GM21381 (cell line): ENCODE measurements around the gene PRPF18.
A peak's percentile ranks its signal among the peaks of the same experiment; 100 is the strongest.

Source experiments
- ATAC-seq: cut with Tn5 transposase; IDR thresholded peaks from one replicate; pipeline ENCODE4 v1.9.1; 2021; ENCODE audit warnings: mild to moderate bottlenecking, moderate library complexity; ENCODE audit not compliant: unreplicated experiment

Gene PRPF18

DNA sequence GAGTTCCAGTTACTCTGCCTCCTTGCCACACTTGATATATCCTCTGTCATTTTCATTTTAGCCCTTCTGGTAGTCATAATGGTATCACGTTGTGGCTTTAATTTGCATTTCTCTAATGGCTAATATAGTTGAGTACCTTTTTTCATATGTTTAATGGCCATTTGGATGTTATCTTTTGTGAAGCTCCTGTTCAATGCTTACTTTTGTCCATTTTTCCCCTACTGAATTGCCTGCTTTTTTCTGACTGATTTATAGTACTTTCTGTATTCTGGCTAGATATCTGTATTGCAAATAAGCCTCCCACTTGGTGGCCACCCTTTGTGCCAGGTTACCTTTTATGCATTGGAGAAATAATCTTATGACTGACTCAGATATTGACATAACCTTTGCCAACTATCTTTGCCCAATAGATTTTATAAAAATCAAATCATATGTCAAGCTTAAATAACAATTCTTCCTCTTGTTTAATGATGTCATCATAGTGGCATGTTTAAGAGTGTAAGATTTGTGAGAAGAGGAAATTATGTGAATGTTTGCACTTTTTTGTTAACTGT lies 50.6 kb downstream of the PRPF18 start:
- ATAC-seq = peak; percentile 57

DNA sequence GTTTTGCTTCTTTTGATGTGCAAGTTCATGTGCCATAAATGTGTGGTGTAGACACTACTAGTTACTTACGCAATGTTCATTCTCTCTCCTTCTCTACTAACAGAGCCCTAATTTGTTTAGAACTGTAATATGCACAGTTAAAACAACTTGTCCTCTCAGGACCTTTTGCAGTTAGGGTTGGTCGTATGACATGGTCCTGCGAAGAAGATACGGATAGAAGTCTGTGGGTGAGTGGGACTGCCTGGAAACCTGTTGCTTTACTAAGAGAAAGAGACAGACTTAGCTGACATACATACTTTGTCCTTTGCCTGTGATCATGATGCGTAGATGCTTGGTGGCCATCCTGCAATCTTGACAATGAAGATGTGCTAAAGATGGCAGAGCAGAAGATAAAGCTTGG lies 51.1 kb downstream of the PRPF18 start:
- no peak for ATAC-seq

DNA sequence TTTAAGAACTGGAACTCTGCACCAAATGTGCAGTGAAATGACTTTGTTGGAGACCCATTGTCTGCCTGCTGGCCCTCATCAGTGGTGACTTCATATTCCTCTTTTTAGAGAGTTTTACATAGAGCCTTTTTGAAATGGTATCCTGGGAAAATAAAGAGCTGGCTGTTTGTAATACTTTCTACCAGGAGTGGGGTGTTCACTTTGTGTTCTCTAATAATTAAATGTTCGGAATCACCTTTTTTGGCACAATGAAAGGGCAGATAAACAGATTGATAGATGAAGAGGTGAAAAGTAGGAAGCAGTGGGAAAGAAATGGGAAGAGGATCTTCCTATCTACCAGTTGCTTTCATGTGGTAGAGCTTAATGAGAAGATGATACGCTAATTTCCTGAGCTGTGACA lies 55.5 kb downstream of the PRPF18 start:
- no peak for ATAC-seq

DNA sequence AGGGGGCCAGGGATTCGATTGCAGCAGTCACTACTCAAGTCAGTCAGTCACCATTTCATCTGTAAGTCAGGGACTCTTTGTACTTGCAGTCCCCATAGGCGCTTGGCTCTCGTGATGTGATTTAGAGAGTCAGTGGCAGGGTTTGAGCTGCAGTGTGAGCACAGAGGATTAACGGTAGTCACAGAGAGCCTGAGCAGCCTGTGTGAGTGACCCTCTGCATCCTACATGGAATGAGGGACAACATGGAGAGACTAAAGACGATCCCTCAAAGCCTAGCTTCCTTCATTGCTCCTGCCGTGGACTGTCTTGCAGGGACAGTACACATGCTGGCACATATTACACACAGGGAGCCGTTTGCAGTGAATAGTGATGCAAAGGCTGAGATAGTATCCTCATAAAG lies 56.3 kb downstream of the PRPF18 start:
- no peak for ATAC-seq

DNA sequence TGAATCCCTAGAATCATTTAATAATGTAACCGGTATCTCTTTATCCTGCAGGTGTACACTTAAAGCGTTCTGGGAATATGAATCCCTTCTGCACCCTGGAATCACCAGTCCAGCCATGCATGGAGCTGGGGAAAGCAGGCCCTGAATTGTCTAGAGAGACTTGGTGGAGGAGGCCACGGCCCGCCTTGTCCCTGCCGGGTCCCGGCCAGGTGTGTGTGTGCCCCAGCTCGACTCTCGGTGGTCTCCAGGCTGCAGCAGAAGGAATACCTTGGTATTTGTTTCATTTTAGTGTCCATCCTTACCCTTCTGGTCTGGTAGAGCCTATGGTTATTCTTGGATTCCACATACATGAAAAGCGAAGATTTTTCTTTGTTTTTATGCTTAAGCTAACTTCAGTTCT lies 58.1 kb downstream of the PRPF18 start:
- no peak for ATAC-seq

DNA sequence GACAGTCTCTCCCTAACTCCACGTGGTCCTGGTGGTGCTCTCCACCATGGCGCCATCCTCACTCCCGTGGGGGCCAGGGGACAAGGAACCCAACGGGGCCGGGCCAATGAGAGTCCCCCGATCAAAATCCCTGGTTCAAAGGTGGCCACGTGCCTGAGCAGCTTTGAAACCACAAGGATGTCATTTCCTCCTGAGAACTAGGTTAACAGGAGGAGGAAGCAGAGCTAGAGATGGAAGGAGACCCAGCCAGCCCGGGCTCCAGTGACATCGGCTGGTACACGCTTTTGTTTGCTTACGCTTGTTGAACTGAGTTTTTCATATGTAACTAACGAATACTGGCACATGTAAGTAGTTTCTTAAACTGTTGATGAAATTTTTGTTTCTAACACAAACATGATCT lies 61.7 kb downstream of the PRPF18 start:
- ATAC-seq = no peak

DNA sequence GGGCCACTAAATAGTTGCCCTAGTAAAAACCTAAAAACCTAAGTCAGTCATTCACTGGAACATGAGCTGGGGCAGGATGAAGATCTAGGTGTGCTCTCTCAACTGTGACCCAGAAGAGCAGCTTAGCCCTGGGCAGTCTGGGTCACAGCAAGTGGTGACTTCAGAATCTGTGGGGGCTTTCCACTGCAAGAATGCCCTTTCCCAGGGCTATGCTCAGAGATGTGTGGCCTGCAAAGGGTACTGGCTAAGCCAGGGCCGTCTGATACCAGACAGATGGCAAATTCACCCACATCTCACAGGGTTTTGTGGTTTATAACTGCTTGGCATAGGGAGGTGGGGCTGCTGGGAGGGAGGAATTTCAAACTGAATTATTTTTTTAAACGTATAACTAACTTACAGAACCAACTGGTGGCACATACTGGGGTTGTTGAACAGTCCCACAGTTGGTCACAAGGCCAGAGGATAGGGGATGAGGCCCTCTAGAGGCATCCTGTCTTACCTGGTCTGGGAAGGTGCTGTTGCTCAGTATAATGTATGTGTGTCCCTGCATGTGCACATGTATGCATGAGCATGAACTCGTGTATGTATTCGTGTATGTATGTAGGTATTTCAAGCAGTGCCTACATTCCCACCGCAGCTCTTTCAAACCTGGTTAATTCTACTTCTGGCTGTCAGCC lies 63.2 kb downstream of the PRPF18 start:
- no peak for ATAC-seq

DNA sequence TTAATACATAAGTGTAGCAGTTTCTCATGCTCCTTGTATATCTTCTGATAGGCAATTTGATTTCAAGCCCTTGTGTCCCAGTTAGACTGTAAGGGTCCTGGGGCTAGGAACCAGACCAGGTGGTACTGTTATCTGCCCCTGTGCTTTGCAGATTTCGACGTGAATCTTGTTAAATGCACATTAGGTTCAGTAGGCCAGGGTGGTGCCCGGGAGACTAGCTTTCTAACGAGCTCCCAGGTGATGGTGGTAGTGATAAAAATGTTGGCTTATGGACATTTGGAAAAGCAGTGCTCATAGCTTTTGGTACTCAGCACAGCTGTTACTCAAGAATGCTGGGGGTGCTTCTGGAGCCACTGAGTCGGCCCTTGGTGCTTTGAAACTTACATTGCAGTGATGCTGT lies 64.2 kb downstream of the PRPF18 start:
- ATAC-seq = no peak

DNA sequence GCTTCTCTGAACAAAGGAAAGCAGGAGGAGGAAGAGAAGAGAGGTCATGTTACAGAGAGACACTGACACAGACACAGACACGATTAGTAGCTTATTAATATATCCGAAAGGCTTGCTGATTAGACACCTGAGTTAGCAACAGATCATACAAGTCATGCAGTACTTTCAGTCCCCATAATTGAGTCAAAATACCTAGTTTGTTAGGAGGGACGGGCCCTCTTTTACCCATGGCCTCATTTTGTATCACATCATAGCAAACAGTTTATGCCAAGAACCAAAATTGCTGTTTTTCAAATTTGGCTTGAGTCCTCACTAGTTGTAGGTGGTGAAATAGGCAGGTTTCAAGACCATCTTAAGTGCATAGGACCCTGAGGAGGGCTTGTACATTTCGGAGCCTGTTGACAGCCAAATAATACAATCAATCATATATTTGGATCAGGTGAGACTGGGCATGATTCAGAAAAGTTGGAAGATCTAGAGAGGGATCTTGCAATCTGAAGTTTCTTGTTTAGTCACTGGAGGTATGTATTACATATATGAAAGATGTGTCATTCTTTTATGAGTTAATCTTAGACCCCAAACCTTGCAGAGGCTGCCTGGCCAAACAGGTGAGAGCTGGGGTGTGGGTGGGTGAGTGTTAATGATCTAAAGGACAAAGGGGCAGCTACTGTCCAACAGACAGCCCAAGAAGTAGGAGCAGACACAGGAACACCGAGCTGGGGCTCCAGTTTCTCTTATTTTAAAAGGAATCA lies 65.4 kb downstream of the PRPF18 start:
- no peak for ATAC-seq

DNA sequence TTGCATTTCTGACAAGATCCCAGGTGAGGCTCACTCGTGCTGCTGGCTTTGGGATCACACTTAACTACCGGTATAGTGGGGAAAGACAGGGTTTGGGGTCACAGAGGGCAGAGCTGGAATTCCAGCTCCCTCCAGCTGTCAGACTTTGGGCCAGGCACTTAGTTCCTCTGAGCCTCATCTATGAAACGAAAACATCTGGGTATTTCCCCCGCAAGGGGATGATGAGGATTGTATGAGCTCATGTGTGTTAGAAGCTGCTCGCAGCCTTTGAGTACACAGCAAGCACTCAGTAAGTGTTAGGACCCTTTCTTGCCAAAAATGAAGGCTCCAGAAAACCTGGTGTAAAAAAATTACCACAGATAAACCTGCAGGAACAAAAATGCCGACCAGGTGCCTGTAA lies 66.1 kb downstream of the PRPF18 start:
- no peak for ATAC-seq

DNA sequence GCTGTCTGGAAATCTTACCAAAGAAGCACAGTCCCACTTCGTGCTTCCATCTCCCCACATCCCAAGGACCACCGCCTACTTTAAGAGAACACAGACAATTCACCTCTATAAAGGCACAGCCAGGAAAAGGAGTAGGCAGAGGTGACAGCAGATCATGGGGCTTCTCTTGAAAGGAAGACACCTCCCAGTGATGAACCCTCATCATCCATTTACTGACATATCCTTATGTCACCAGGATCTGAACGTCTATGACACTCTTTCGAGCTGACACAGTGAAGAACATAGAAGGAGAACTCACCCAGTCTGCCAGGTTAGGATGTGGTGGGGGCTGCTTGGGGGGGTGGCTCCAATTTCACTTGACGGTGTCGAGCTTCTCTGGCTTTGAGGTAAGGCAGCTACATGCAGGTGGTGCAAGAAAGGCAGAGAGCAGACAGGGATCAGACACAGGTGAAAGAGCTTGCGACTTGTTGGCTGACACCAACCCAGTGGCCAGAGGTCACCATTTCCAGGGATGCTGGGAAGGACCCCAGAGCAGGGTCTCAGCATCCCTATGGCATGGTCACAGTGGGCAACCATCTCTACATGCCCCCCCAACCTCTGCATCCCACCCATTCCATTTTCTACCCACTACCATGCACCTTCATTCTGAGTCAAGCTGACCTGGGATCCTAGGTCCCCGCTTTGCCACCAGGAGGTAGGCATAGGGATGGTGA lies 67.5 kb downstream of the PRPF18 start:
- ATAC-seq = no peak

DNA sequence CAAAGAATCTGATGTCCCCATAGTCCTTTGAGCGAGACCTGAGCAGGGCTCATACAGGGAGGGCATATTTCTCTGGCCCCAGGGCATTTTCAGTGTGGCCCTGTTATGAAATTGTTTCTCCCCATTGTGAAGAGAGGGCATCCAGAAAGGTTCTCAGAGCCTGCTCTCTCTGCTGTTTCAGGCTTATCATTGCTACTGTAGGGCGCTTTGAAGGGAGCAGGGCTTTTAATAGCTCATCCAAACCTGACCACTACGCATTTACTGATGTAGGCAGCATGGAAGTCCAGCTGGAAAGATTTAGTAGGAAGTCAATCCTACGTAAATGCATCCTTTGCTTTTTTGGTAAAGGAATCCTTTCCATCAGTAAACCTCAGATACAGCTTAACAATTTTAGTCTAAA lies 68.1 kb downstream of the PRPF18 start:
- no peak for ATAC-seq

DNA sequence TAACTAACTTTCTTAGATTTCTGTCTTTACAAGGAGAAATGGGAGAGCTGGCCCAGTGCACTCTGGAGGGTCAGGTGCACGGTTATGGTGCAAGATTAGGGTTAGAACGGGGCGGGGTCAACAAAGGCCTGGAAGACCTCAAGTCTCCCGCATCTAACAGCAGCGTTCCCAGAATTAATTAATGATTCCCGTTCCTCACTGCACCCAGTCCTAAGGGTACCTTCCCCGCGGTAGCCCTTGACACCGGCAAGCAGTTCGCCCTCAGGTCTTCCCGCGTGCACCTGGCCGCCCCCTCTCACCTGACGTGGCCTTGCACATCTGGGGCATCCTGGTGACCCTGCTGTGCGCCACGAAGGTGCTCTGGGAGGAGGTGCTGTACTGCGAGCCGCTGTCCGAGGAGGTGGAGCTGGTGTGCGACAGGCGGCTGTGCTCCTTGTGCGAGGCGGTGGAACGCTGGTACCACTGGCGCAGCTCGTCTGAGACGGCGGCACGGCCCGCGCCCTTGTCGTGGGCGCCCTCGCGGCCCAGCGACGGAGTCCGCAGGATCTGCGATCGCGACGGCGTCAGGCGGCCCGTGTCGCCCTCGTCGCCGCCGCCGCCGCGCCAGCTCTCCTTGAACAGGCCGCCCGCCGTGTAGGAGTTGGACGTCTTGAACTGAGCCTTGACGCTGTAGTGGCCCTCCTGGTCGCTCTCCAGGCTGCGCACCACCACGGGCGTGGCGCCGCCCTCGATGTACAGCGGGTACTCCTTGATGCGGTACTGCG lies 69.8 kb downstream of the PRPF18 start:
- no peak for ATAC-seq

DNA sequence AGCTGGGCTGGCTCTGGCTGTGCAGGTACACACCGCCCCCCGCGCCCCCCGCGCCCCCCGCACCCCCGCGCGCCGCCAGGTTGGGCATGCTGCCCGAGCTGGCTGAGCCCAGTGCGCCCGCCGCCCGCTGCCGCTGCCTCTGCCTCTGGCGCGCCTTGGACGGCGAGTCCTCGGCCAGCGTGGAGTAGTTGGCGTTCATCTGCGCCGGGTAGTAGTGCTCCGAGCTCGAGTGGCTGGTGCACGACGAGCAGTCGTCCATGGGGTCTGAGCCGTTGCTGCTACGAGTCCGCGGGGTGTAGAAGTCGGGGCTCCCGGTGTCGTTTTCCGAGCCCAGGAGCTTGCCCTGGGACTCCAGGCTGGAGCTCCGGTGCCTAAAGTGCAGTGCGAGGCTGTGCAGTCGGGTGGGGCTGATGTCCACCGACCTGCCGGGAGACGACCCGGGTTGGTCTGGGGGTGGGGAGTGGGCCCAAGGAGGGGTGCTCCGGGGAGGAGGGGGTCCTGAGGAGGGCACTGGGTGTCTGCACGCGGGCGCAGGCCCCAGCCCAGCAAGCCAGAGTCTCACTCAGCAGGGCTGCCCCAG lies 70.4 kb downstream of the PRPF18 start:
- ATAC-seq = no peak

DNA sequence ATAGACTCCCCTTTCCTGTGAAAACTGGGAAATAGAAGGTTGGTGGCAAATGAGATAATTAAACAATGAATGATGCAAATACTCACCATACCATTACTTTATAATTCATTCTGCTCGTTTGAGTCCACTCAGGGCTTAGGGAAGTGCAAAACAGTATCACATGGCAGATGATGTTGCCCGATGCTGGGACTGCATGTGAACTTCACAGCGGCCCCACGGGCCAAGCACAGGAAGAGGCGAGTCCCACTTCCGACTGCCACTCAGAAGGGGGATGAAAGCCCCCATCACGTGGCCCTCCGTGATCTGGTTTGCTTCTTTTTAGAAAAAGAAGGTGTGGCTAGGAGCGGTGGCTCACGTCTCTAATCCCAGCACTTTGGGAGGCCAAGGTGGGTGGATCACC lies 71.5 kb downstream of the PRPF18 start:
- no peak for ATAC-seq

DNA sequence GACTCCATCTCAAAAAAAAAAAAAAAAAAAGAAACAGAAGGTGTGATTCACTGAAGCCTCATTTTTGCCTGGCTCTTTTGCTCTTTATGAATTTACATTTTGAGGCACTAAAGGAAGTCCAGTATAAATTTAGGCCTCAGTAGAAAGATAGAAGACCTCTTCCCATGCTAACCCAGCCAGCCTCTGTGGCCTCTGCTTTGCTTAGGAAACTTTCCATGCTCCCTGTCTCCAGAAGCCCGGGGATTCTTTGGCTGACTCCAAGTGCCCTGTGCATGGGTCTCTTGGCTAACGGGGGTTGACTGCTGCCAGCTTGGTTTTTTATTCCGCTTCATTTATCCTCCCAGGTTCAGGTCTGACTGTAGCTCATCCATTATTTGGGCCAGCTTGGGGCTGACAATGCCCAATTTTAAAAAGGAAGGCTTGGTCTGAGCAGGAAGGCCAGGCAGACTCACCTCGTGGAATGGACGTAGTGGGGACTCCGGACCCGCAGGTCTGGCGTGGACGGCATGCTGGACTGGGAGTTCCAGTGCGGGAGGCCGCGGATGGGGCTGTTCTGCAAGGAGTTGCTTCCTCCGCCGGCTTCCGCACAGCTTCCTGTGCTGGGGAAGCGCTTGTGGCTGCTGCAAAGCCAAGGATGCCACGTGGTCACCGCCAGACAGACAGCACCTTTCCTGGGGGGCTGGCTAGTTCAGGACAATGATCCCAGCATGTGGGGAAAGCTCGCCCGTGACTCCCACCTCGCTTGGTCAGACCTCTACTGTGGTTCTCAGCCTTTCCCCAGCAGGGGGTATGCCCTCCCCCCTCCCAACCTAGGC lies 72.3 kb downstream of the PRPF18 start:
- ATAC-seq = peak; percentile 18

DNA sequence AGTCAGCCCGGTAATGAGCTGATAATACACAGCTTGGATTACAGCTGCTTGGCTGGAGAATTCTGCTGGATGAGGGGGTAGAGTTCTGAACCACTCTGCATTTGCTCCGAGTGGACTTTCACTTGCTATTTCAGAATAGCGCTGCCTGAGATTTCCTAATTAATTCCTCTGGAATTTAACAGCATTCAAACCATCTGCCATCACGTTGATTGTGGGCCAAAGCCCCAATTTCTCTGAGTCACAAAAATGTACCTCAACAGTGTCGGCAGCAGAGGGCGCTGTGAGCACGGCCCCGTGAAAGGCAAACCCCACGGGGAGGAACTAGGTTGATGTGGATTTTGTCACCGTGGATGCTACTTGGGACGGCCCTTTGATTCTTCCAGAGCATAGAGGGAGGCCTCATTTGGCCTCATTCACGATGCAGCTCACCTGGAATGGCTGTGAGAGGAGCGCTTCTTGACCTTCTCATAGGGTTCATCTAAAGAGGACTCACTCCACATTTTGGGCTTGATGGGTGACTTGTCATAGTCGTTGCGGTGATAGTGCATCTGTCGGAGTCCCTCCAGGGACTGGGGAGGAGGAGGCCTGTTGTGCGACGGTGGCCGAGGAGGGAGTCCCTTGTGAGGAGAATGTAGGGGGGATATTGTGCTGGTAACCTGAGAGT lies 73.3 kb downstream of the PRPF18 start:
- ATAC-seq = peak; percentile 58

DNA sequence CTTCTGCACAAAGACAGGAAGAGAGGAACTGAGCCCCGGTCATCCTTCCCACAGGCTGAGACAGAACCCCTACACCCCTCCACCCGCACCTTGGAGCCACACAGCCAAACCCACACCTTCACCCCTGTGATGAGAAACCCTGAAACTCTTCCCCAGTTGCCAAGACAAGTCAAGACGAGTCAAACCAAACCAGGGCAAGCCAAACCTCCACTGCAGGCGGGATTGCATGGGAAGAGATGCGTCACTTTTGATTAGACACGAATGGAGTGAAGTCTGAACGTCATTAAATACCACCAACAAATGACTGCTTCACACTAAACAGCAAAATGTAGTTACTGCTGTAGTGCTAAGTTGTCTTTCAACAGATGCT lies 73.8 kb downstream of the PRPF18 start:
- ATAC-seq = no peak

DNA sequence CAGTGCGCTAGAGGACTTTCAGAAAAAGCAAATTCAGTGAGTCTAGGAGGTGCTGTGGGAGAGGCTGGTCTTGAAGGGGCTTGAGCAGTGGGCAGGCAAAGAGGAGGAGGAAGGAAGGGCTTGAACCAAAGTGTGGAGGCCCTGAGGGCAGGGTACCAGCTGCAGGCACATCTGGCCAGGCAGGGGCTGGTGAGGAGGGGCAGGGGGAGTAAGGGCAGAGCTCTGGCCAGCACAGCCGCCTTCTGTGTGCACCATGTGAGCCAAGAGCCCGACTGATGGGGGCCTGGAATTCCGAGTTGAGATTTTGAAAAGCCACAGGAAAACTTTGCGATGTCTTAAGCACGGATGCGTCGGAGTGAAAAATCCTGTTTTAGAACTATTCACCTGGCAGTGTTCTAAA lies 74.5 kb downstream of the PRPF18 start:
- no peak for ATAC-seq
